ENCODE results near the gene HOXA6. TPM values are rescaled to one million over a fixed set of nuclear protein-coding genes. Genes with fewer than 3 reads are reported as not detected.

Gene HOXA6
- total RNA-seq, 4 donors from 2014 or later = 1.1 to 13.1 (median 6.4) TPM

DNA sequence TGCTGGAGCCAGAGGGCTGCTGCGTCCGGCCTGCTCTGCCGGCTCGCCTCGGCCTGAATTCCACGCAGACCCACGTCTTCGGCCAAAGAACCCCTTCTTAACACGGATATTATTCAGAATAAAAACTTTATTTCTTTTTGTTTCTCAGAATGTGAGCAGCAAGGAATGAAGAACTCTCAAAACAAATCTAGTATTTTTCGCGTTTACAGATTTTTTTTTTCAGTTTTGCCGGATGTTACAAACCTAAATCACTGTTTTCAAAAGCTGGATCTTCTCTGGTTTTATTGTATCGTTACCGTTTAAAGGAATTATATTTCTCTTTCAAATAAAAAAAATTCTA lies 40.7 kb downstream of the HOXA6 start:
- TF ChIP-seq, protein P1, sequence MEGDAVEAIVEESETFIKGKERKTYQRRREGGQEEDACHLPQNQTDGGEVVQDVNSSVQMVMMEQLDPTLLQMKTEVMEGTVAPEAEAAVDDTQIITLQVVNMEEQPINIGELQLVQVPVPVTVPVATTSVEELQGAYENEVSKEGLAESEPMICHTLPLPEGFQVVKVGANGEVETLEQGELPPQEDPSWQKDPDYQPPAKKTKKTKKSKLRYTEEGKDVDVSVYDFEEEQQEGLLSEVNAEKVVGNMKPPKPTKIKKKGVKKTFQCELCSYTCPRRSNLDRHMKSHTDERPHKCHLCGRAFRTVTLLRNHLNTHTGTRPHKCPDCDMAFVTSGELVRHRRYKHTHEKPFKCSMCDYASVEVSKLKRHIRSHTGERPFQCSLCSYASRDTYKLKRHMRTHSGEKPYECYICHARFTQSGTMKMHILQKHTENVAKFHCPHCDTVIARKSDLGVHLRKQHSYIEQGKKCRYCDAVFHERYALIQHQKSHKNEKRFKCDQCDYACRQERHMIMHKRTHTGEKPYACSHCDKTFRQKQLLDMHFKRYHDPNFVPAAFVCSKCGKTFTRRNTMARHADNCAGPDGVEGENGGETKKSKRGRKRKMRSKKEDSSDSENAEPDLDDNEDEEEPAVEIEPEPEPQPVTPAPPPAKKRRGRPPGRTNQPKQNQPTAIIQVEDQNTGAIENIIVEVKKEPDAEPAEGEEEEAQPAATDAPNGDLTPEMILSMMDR (IDR thresholded peaks at IDR 0.05) = no peak
- DNase-seq (ENCODE audit: low spot score) = no peak

DNA sequence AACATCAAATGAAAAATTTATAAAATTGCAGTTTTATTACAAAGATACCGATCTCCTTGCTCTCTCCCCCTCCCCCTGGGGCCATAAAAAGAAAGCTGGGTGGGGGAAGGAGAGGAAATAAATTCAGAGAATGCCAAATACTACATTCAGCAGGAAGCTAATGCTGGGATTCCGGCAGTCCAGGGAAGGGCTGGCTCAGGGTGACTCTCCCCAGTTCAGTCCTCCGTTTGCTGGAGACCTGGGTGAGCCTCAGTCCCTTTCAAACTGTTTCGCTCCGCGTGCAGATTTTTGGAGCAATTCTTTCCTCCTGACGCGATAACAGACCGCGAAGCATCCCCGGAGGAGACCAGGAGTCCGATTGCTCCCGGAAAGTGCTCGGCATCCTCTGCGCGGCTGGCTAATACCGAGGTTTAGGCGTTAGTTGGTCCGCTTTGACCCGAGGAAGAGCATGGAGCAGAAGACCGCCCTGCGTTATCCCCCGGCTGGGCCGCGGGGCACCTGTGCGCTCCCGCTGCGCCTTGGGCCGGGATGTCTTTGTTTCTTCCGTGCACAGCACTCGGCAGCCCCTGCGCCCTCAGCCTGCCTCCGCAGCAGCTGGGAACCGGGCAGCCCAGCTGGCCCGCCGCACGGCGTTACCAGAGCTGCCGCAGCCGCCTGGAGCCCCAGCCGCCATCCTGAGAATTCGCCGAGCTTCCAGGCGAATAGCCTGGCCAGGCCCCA lies 41.2 kb downstream of the HOXA6 start:
- ATAC-seq (ENCODE audit: low FRiP score) (no peak), DNase-seq (ENCODE audit: low spot score) (no peak)
- TF ChIP-seq, protein P1 (IDR thresholded peaks at IDR 0.05) = no peak

More for the DNA sequence above, 40.7 kb downstream of the HOXA6 start:
- ATAC-seq (ENCODE audit: low FRiP score) = no peak

DNA sequence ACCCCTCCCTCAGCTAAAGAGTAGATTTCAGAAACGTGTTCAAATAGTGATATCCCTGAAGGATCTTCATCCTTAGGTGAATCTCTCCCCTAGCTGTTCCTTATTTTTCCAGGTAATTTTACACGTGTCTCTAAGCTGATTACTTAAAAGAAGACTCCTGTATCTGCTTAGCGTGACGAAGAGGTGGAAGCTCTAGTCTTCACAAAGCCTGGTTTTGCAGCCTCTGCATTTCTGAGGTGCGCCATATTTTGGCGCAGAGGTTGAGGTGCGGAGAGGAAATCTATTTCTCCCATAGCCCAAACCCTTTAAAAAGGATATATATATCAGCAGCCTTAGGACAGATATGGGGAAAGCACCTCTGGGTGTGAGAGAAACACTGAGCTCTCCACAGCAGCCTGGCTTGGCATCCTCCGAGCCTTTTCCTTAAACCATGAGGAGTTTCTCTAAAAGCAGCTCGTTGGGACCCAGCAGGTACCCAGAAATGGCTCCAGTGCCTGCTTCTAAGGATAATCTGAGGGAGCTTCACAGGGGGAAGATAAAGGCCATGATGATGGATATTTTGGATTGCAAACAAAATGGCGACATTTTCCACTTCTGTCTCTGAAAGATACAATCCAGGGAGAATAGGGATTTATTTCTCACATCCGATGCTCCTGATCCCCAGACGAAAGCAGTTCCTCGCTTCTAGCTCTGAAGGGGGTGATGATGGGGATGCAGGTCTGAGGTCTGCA lies 42.1 kb downstream of the HOXA6 start:
- ATAC-seq (ENCODE audit: low FRiP score) (no peak), DNase-seq (ENCODE audit: low spot score) (no peak)
- TF ChIP-seq, protein P1 (IDR thresholded peaks at IDR 0.05) = no peak

- TF ChIP-seq, protein P1 (IDR thresholded peaks at IDR 0.05) = no peak
- ATAC-seq (ENCODE audit: low FRiP score) = no peak
- DNase-seq (ENCODE audit: low spot score) = no peak
Observed at GRCh38 chr7:27104341-27105058, 43.1 kb downstream of the HOXA6 start.

DNA sequence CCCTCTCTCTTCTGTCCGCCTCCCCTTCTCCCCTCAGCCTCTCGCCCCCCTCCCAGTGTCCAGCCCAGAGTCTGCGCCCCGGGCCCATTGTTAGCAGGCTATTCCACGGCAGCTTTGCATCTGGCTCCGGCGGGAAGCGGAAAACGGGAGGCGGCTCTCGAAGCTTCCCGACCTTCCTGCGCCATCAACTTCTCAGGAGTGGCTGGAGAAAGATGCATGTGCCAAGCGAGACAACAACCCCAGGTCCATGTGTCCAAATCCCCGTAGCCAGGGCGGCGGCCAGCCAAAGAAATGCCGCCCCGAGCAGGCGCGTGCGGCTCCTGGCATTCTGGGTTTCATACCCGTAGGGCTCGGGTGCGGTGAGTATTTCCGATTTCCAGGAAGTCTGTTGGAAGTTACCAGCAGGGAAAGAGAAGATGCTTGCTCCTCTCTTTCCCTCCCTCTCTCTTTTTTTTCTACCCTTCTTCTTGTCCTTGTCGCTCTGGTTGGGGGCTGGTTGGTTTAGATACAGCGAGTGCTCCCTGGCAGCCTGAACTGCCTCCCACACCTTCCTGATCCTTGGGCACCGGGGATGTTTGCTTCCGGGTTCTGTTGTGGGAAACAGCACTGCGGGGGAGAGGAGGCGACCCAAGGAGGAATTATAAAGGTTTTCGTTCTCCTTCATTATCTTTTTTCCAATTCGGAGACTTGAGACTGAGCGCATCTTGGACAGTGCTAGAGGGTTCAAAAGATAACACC lies 43.9 kb downstream of the HOXA6 start:
- ATAC-seq (ENCODE audit: low FRiP score) (no peak), DNase-seq (ENCODE audit: low spot score) (no peak)
- TF ChIP-seq, protein P1 (IDR thresholded peaks at IDR 0.05) = no peak

DNA sequence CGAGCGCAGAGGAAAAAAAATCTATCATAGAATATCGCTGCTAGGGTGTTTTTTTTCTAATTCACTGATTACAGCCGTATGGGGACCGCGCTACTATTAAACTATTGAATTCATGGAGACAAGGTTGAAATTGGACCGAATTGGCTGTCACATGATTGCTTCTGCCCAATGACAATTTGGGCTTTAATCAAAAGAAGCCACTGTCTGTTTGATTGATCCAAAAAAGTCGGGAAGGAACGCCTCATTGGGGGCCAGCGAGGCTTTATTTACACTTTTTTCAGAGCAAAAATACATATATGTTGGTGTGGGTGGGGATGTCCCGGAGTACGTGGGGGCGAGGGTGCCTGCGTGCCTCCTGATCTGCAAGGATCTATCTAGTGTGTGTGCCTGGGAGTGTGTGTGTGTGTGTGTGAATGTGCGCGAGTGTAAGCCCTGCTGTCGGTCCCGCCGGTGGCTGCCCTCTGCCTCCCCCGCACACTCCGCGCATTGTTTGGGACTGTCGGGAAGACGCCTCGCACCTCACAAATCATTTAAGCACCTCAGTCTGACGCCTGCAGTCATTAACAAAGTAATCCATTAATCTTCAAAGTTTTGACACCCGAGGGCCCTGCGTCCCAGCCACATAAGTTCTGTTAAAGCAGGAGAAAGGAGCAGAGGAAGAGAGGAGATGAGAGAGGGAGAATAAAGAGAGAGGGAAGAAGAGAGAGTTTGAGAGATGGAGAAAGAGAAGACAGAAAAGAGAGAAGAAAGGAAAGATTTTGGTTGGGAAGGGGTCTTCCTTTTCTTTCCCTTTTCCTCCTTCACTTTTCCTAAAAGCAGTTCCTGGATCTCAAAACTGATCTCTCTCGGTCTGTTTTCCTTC lies 44.8 kb downstream of the HOXA6 start, which contains the start of gene HOXA2:
HOXA2 (minus strand) TSS at position 103 of the 862 bp plus-strand sequence. CDS start 183 bp downstream, outside the sequence.
- no peak for ATAC-seq (ENCODE audit: low FRiP score)
- DNase-seq (ENCODE audit: low spot score) = no peak

More for the DNA sequence above, 44.8 kb downstream of the HOXA6 start, which contains the start of gene HOXA2:
- TF ChIP-seq, protein P1 (IDR thresholded peaks at IDR 0.05) = no peak
